HFFc6 (cell line): ENCODE measurements around the gene BNC1. TPM values are rescaled to one million over a fixed set of nuclear protein-coding genes. Genes with fewer than 3 reads are reported as not detected.

ENCODE experiments used
- DNase-seq: peaks from one replicate; pipeline ENCODE4 v3.0.0-alpha.2; 2018
- H3K27ac Mint-ChIP-seq: 2 replicates; pipeline ENCODE4 v1.8.0; 2020; ENCODE audit warnings: mild to moderate bottlenecking, mixed read lengths
- H3K27me3 Mint-ChIP-seq: 2 replicates; pipeline ENCODE4 v1.8.0; 2021; ENCODE audit warnings: mild to moderate bottlenecking, moderate library complexity, mixed read lengths; ENCODE audit not compliant: insufficient read depth
- H3K36me3 Mint-ChIP-seq: 2 replicates; pipeline ENCODE4 v1.8.0; 2021; ENCODE audit warnings: low read depth, mixed read lengths
- H3K4me1 Mint-ChIP-seq: 2 replicates; pipeline ENCODE4 v1.8.0; 2020; ENCODE audit warnings: low read depth, mixed read lengths
- H3K4me3 Mint-ChIP-seq: 2 replicates; pipeline ENCODE4 v1.8.0; 2020; ENCODE audit warnings: mild to moderate bottlenecking, moderate library complexity, mixed read lengths
- H3K9me3 Mint-ChIP-seq: 2 replicates; pipeline ENCODE4 v1.8.0; 2020; ENCODE audit warnings: mild to moderate bottlenecking, mixed read lengths
- total RNA-seq, 6 experiments: library from RNA; stranded (reverse); fragmentation: NEBNext Ultra II Directional; extraction: Animal tissue kit (Norgen Biotek cat#: 25700); gene quantifications; 2 replicates in 1 of 6; 3 replicates in 5 of 6; pipeline ENCODE4 v1.2.3, GENCODE V29; 2021
- TF ChIP-seq, protein P1 (sequence below): fragments of 200-600 bp; sonication (generic); IDR thresholded peaks from 2 replicates; pipeline ENCODE4 v1.5.0; 2021; ENCODE audit warnings: antibody characterized with exemption, mild to moderate bottlenecking

BNC1 gene
- total RNA-seq, 6 experiments from 2014 or later = 8.8 to 17.5 (median 14.0) TPM

DNA sequence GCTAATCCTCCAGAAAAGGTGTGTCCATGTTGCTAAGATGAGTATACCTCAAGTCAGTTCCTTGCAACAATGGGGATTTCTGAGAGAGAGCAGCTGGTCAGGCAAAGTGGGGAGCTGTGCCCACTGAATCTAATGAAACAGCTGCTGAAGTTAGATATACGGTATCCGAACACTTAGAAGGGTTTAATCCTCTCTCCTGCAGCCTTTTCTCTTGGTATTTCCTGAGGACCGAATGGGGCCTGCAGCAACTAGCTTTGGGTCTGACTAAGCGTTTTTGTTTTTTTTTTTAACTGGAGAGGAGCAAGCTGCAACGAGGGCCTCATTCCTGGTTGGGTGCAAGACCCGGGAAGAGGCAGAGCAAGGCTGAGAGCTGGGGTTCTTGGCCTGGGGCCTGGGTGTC is 37.6 kb upstream of the BNC1 start:
- H3K4me3 Mint-ChIP-seq = peak overlapping the region; percentile 8; the same call in 1 of the 2 replicates

DNA sequence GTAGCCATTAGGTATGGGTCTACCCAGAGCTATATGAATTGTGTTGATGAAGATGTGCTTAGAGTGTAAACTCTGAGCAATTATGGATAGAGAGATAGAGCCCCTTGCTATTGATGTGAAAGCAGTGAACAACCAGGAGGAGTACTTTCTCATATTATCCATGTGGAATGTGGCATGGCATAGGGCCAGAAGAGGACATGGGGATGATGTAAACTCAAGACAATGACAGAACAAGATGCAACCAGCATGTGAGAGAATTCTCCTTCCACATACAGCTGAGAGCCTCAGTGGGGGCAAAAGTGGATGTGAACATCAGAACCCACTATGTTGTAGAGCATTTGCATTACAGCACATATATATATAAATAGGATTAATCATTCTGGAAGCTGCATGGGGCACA is 36.4 kb upstream of the BNC1 start:
- H3K4me1 Mint-ChIP-seq = peaks cover 48% of the 10 kb centered on the region
- H3K4me3 Mint-ChIP-seq = no peak overlapping the region
- peak; percentile 21 for DNase-seq
- H3K27me3 Mint-ChIP-seq = peaks cover 2% of the 10 kb centered on the region; the same call in 1 of the 2 replicates
- H3K9me3 Mint-ChIP-seq = no peaks in the 10 kb centered on the region
- no peak overlapping the region for H3K27ac Mint-ChIP-seq
- TF ChIP-seq, protein P1, sequence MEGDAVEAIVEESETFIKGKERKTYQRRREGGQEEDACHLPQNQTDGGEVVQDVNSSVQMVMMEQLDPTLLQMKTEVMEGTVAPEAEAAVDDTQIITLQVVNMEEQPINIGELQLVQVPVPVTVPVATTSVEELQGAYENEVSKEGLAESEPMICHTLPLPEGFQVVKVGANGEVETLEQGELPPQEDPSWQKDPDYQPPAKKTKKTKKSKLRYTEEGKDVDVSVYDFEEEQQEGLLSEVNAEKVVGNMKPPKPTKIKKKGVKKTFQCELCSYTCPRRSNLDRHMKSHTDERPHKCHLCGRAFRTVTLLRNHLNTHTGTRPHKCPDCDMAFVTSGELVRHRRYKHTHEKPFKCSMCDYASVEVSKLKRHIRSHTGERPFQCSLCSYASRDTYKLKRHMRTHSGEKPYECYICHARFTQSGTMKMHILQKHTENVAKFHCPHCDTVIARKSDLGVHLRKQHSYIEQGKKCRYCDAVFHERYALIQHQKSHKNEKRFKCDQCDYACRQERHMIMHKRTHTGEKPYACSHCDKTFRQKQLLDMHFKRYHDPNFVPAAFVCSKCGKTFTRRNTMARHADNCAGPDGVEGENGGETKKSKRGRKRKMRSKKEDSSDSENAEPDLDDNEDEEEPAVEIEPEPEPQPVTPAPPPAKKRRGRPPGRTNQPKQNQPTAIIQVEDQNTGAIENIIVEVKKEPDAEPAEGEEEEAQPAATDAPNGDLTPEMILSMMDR = no peak
- 0 out of 2 replicates have a peak, but pooled peaks cover 3% of the 10 kb centered on the region for H3K36me3 Mint-ChIP-seq

More for the DNA sequence above, 37.6 kb upstream of the BNC1 start:
- Mint-ChIP-seq H3K36me3 (0 out of 2 replicates have a peak, but pooled peaks cover 3% of the 10 kb centered on the region), H3K27ac (peak overlapping the region; percentile 94), H3K9me3 (no peaks in the 10 kb centered on the region), H3K4me1 (peaks cover 48% of the 10 kb centered on the region), H3K27me3 (peaks cover 2% of the 10 kb centered on the region; the same call in 1 of the 2 replicates)
- TF ChIP-seq, protein P1 = no peak
- DNase-seq = no peak

DNA sequence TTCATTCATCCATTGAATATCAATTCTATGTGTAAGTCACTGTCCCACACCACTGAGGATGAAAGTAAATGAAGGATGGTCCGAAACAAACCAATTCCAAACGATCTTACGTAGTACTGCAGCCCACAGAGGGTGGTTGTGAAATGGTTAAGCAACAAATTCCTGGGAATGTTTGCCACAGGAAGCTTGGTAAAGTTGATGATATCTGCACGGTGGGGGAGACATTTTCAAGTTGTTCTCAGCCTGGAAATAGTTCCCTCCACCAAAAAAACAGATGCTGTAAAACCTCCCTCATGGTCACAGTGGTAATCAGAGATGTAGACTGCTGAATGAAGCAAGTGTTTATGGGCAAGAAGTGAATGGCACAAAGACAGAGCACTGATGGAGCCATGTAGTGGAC is 35.9 kb upstream of the BNC1 start:
- no peaks in the 10 kb centered on the region for H3K9me3 Mint-ChIP-seq
- no peak overlapping the region for H3K4me3 Mint-ChIP-seq
- H3K27me3 Mint-ChIP-seq = peaks cover 2% of the 10 kb centered on the region; the same call in 1 of the 2 replicates
- DNase-seq = no peak
- TF ChIP-seq, protein P1 = no peak
- H3K4me1 Mint-ChIP-seq = peaks cover 48% of the 10 kb centered on the region
- H3K36me3 Mint-ChIP-seq = 0 out of 2 replicates have a peak, but pooled peaks cover 3% of the 10 kb centered on the region
- no peak overlapping the region for H3K27ac Mint-ChIP-seq

DNA sequence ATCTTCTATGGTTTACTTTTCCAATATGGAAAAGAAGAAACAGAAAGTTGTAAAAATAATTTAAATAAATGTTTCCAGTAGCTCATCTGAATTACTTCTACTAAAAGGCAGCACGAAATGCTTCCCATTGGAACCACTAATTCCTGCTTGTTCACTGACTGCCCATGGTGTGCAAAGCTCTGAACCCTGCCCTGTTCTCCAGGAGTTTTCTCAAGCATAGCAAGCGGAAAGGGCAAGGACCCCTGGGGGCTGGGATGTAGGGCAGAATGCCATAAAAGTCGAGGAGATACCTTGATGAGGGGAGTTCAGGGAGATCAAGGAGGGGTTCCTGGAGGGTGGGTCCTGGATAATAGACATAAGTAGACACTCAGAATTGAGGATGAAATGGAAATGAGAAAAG is 35.3 kb upstream of the BNC1 start:
- Mint-ChIP-seq H3K9me3 (no peaks in the 10 kb centered on the region), H3K27me3 (peaks cover 2% of the 10 kb centered on the region; the same call in 1 of the 2 replicates), H3K4me1 (peaks cover 48% of the 10 kb centered on the region), H3K36me3 (0 out of 2 replicates have a peak, but pooled peaks cover 3% of the 10 kb centered on the region), H3K27ac (no peak overlapping the region), H3K4me3 (no peak overlapping the region)
- no peak for DNase-seq
- TF ChIP-seq, protein P1 = no peak

DNA sequence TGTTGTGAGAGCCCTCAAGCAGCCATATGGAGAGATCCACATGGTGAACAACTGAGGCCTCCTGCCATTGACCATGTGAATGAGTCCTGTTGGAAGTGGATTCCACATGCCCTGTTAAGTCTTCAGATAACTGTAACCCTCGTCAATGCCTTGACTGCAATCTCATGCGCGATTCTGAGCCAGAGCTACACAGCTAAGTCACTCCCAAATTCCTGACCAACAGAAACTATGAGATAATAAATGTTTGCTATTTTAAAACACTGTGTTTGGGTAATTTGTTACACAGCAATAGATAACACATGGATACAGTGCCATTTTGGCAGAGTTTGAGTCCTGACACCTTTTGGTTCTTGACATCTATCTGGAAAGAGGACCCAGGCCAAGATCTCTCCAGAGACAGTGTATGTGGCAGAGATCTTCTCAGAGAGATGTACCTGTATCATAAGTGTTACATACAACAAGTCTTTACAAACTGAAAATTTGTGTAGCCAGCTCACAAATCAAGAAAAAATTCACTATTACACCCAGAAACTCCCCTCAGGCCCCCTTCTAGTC is 34.5 kb upstream of the BNC1 start:
- H3K27me3 Mint-ChIP-seq = peaks cover 2% of the 10 kb centered on the region; the same call in 1 of the 2 replicates
- TF ChIP-seq, protein P1 = no peak
- no peak for DNase-seq

More for the DNA sequence above, 34.5 kb upstream of the BNC1 start:
- Mint-ChIP-seq H3K4me1 (peaks cover 40% of the 10 kb centered on the region), H3K4me3 (no peak overlapping the region), H3K36me3 (0 out of 2 replicates have a peak, but pooled peaks cover 3% of the 10 kb centered on the region), H3K9me3 (no peaks in the 10 kb centered on the region), H3K27ac (no peak overlapping the region)
